K562 (cell line): ENCODE measurements around the gene ASIC3. TPM values are rescaled to one million over a fixed set of nuclear protein-coding genes. Genes with fewer than 3 reads are reported as not detected.

ENCODE experiments used
- AFF1 ChIP-seq, 2 experiments: fragments of 450-650 bp; IDR thresholded peaks; 2 replicates each; pipeline ENCODE4 v1.6.1; 2018; ENCODE audit warnings: mild to moderate bottlenecking in 2 of 2, low read depth in 1 of 2; ENCODE audit not compliant: partially characterized antibody in 2 of 2
- CREB1 ChIP-seq, 2 experiments: sonication (generic) in 1 of 2; formaldehyde crosslinking in 1 of 2; IDR thresholded peaks; 2 replicates each; pipeline versions ENCODE4 v1.6.1 to v1.8.0; 2012 to 2022; ENCODE audit warnings: inconsistent platforms in 1 of 2, mild to moderate bottlenecking in 1 of 2, missing genetic modification reagents in 1 of 2, moderate library complexity in 1 of 2
- IFI16 ChIP-seq: fragments of 250-450 bp; sonication (Bioruptor Pico); IDR thresholded peaks from 2 replicates; pipeline ENCODE4 v2.1.2; 2022; ENCODE audit warnings: mild to moderate bottlenecking, inconsistent platforms
- MEIS2 ChIP-seq: fragments of 450-650 bp; IDR thresholded peaks from 2 replicates; pipeline ENCODE4 v1.6.1; 2014; ENCODE audit warnings: mild to moderate bottlenecking; ENCODE audit not compliant: partially characterized antibody
- NEUROD1 ChIP-seq: fragments of 150-350 bp; IDR thresholded peaks from 2 replicates; pipeline ENCODE4 v1.6.1; 2014; ENCODE audit warnings: borderline replicate concordance, low read length, low read depth; ENCODE audit not compliant: partially characterized antibody
- SMAD2 ChIP-seq: fragments of 150-350 bp; IDR thresholded peaks from 2 replicates; pipeline ENCODE4 v1.6.1; 2014; ENCODE audit warnings: low read depth, mild to moderate bottlenecking, low read length
- SMAD3 ChIP-seq: fragments of 450-650 bp; formaldehyde crosslinking; conservative IDR thresholded peaks from 2 replicates; pipeline ENCODE4 v1.4.0; 2020; ENCODE audit warnings: mild to moderate bottlenecking
- TEAD4 ChIP-seq, 2 experiments: sonication (generic) in 1 of 2; formaldehyde crosslinking in 1 of 2; IDR thresholded peaks; 2 replicates each; pipeline versions ENCODE4 v1.6.1 to v1.8.0; 2012 to 2022; ENCODE audit warnings: borderline replicate concordance in 1 of 2, inconsistent platforms in 1 of 2, low read length in 1 of 2, mild to moderate bottlenecking in 1 of 2, missing genetic modification reagents in 1 of 2
- YBX1 ChIP-seq: fragments of 450-650 bp; IDR thresholded peaks from 2 replicates; pipeline ENCODE4 v1.7.1; 2016; ENCODE audit warnings: mild to moderate bottlenecking
- ZNF134 ChIP-seq: fragments of 250-450 bp; sonication (Bioruptor Pico); conservative IDR thresholded peaks from 2 replicates; pipeline ENCODE4 v1.4.0; 2020
- ZNF217 ChIP-seq: sonication (generic); formaldehyde crosslinking; IDR thresholded peaks from 2 replicates; pipeline ENCODE4 v1.8.0; 2022; ENCODE audit warnings: mild to moderate bottlenecking, missing genetic modification reagents
- ZNF324 ChIP-seq: fragments of 250-450 bp; sonication (Bioruptor Pico); IDR thresholded peaks from 2 replicates; pipeline ENCODE4 v1.4.0; 2020; ENCODE audit warnings: mild to moderate bottlenecking
- polyA plus RNA-seq, 8 experiments: library from polyadenylated mRNA; depleted of rRNA in 4 of 8; stranded (reverse) in 5 of 8; unstranded in 3 of 8; fragments of >200 nt; fragmentation: Nextera tagmentation in 2 of 8; fragmentation: Illumina TruSeq in 1 of 8; extraction: Ambion mirVana in 2 of 8; extraction: Trizol in 1 of 8; gene quantifications; 2 replicates each; pipeline versions ENCODE4 v1.2.1 to v1.2.3, GENCODE V29; 2011 to 2014; ENCODE audit warnings: inconsistent platforms in 1 of 8, missing spikeins in 1 of 8
- total RNA-seq, 7 experiments: library from RNA; depleted of rRNA in 6 of 7; stranded (reverse); fragments of >200 nt in 6 of 7; fragmentation: Illumina TruSeq in 2 of 7; extraction: Trizol in 2 of 7; gene quantifications; 2 replicates each; pipeline versions ENCODE4 v1.2.1 to v1.2.3, GENCODE V29; 2011 to 2021; ENCODE audit warnings: low replicate concordance in 1 of 7
- TF ChIP-seq, protein P1 (sequence below): fragments of 250-450 bp; sonication (Bioruptor Pico); IDR thresholded peaks from 2 replicates; pipeline ENCODE4 v1.8.0; 2021; ENCODE audit warnings: moderate library complexity, mild to moderate bottlenecking, inconsistent platforms
- TF ChIP-seq, protein P2 (sequence below): fragments of 450-650 bp; IDR thresholded peaks from 2 replicates; pipeline ENCODE4 v1.6.1; 2016; ENCODE audit warnings: borderline replicate concordance
- TF ChIP-seq, protein P3 (sequence below): fragments of 450-650 bp; IDR thresholded peaks from 2 replicates; pipeline ENCODE4 v1.6.1; 2016; ENCODE audit warnings: mild to moderate bottlenecking

ASIC3 gene
- total and polyA plus RNA-seq, 9 of the 15 experiments (the other 6 are each of a cell fraction or from before 2014, with no cell fraction given) = 0.11 to 5.0 (median 0.87) TPM

DNA sequence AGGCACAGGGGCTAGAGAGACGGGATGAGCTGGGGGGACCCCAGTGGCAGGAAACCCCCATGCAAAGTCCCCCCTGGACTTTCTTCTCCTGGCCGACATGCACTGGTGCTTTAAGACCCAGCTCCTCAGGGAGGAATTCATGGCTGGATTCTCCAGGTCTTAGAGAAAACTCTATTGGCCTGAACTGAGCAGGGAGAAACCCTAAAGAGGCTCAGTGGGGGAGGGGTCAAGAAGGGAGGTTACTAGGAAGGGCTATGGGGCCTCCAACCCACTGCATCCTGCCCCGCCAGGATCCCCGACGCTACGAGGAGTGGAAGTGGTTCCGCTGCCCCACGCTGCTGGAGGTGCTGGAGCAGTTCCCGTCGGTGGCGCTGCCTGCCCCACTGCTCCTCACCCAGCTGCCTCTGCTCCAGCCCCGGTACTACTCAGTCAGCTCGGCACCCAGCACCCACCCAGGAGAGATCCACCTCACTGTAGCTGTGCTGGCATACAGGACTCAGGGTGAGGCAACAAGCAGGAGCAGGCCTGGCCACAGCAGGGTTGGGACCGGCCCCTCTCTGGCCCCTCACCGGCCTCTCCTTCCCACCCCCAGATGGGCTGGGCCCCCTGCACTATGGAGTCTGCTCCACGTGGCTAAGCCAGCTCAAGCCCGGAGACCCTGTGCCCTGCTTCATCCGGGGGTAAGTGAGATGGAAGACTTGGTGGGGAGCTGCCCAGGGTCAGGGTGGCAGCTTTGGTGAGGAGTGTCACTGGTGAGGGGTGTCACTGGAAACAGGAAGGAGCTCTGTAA, 37.8 kb upstream of the ASIC3 start (continued):
- TF ChIP-seq, protein P1, sequence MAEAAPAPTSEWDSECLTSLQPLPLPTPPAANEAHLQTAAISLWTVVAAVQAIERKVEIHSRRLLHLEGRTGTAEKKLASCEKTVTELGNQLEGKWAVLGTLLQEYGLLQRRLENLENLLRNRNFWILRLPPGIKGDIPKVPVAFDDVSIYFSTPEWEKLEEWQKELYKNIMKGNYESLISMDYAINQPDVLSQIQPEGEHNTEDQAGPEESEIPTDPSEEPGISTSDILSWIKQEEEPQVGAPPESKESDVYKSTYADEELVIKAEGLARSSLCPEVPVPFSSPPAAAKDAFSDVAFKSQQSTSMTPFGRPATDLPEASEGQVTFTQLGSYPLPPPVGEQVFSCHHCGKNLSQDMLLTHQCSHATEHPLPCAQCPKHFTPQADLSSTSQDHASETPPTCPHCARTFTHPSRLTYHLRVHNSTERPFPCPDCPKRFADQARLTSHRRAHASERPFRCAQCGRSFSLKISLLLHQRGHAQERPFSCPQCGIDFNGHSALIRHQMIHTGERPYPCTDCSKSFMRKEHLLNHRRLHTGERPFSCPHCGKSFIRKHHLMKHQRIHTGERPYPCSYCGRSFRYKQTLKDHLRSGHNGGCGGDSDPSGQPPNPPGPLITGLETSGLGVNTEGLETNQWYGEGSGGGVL = no peak
- TF ChIP-seq SMAD2 (no peak), SMAD3 (CRISPR knock-in tag) (no peak), ZNF324 (CRISPR knock-in tag) (no peak), TEAD4 (IDR thresholded peaks at IDR 0.05; ENCODE audit: low read length) (peak; percentile 75), TEAD4 (CRISPR knock-in tag; IDR thresholded peaks at IDR 0.05; ENCODE audit: borderline replicate concordance) (no peak), NEUROD1 (peak; percentile 97), AFF1 (IDR thresholded peaks at IDR 0.05; ENCODE audit: low read depth in 1 of 2, partially characterized antibody in 2 of 2) (peak in 1 of 2 experiments; percentile 36), MEIS2 (no peak), YBX1 (no peak), IFI16 (no peak), ZNF134 (CRISPR knock-in tag) (0 out of 2 replicates have a peak, but pooled peaks have one; percentile 30), ZNF217 (CRISPR knock-in tag) (no peak), CREB1 (IDR thresholded peaks at IDR 0.05) (no peak), CREB1 (CRISPR knock-in tag; IDR thresholded peaks at IDR 0.05) (peak; percentile 13; the same call in 1 of the 2 replicates)
- TF ChIP-seq, protein P2, sequence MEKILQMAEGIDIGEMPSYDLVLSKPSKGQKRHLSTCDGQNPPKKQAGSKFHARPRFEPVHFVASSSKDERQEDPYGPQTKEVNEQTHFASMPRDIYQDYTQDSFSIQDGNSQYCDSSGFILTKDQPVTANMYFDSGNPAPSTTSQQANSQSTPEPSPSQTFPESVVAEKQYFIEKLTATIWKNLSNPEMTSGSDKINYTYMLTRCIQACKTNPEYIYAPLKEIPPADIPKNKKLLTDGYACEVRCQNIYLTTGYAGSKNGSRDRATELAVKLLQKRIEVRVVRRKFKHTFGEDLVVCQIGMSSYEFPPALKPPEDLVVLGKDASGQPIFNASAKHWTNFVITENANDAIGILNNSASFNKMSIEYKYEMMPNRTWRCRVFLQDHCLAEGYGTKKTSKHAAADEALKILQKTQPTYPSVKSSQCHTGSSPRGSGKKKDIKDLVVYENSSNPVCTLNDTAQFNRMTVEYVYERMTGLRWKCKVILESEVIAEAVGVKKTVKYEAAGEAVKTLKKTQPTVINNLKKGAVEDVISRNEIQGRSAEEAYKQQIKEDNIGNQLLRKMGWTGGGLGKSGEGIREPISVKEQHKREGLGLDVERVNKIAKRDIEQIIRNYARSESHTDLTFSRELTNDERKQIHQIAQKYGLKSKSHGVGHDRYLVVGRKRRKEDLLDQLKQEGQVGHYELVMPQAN = peak; percentile 92
- TF ChIP-seq, protein P3, sequence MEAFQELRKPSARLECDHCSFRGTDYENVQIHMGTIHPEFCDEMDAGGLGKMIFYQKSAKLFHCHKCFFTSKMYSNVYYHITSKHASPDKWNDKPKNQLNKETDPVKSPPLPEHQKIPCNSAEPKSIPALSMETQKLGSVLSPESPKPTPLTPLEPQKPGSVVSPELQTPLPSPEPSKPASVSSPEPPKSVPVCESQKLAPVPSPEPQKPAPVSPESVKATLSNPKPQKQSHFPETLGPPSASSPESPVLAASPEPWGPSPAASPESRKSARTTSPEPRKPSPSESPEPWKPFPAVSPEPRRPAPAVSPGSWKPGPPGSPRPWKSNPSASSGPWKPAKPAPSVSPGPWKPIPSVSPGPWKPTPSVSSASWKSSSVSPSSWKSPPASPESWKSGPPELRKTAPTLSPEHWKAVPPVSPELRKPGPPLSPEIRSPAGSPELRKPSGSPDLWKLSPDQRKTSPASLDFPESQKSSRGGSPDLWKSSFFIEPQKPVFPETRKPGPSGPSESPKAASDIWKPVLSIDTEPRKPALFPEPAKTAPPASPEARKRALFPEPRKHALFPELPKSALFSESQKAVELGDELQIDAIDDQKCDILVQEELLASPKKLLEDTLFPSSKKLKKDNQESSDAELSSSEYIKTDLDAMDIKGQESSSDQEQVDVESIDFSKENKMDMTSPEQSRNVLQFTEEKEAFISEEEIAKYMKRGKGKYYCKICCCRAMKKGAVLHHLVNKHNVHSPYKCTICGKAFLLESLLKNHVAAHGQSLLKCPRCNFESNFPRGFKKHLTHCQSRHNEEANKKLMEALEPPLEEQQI = no peak
